ENCODE results near the gene FBXL19.
A peak's percentile ranks its signal among the peaks of the same experiment; 100 is the strongest.

Gene FBXL19

GRCh38 chr16:30924076-30924912, 922 bp downstream of the FBXL19 start:
- Histone ChIP-seq H3K36me3 (ENCODE audit: low read length) (no peaks in the 10 kb centered on the region), H3K4me3 (ENCODE audit: insufficient read depth, low read length, poor library complexity, severe bottlenecking) (peak overlapping the region; percentile 60), H3K9ac (ENCODE audit: low read length) (peak overlapping the region; percentile 66), H3K4me2 (ENCODE audit: low read depth, low read length, poor library complexity, severe bottlenecking) (peak overlapping the region; percentile 59), H3K9me2 (replicated peaks; ENCODE audit: insufficient read depth, low read length) (no peaks in the 10 kb centered on the region), H4K20me1 (ENCODE audit: low read depth, low read length) (no peaks in the 10 kb centered on the region), H3K9me3 (ENCODE audit: insufficient read depth, low read length) (no peaks in the 10 kb centered on the region), H2AFZ (ENCODE audit: low read depth, low read length, severe bottlenecking) (no peak overlapping the region), H3K79me2 (ENCODE audit: insufficient read depth, low read length) (no peaks in the 10 kb centered on the region), H3K27ac (ENCODE audit: low read depth, low read length) (no peak overlapping the region), H3K27me3 (ENCODE audit: low read length) (no peaks in the 10 kb centered on the region), H3F3A (ENCODE audit: insufficient read depth) (0 out of 2 replicates have a peak, but pooled peaks cover 3% of the 10 kb centered on the region)
- no peak for TF ChIP-seq EZH2phosphoT487 (conservative IDR thresholded peaks at IDR 0.05; ENCODE audit: low read length)
- TF ChIP-seq, protein P1, sequence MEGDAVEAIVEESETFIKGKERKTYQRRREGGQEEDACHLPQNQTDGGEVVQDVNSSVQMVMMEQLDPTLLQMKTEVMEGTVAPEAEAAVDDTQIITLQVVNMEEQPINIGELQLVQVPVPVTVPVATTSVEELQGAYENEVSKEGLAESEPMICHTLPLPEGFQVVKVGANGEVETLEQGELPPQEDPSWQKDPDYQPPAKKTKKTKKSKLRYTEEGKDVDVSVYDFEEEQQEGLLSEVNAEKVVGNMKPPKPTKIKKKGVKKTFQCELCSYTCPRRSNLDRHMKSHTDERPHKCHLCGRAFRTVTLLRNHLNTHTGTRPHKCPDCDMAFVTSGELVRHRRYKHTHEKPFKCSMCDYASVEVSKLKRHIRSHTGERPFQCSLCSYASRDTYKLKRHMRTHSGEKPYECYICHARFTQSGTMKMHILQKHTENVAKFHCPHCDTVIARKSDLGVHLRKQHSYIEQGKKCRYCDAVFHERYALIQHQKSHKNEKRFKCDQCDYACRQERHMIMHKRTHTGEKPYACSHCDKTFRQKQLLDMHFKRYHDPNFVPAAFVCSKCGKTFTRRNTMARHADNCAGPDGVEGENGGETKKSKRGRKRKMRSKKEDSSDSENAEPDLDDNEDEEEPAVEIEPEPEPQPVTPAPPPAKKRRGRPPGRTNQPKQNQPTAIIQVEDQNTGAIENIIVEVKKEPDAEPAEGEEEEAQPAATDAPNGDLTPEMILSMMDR (IDR thresholded peaks at IDR 0.05; ENCODE audit: insufficient read depth, low read length, poor library complexity, severe bottlenecking) = no peak

GRCh38 chr16:30924913-30925631, 1.7 kb downstream of the FBXL19 start:
- Histone ChIP-seq H3K27me3 (ENCODE audit: low read length) (no peaks in the 10 kb centered on the region), H3K9ac (ENCODE audit: low read length) (peak overlapping the region; percentile 66), H3K79me2 (ENCODE audit: insufficient read depth, low read length) (no peaks in the 10 kb centered on the region), H3K27ac (ENCODE audit: low read depth, low read length) (no peak overlapping the region), H3K4me3 (ENCODE audit: insufficient read depth, low read length, poor library complexity, severe bottlenecking) (no peak overlapping the region), H4K20me1 (ENCODE audit: low read depth, low read length) (no peaks in the 10 kb centered on the region), H3K36me3 (ENCODE audit: low read length) (no peaks in the 10 kb centered on the region), H2AFZ (ENCODE audit: low read depth, low read length, severe bottlenecking) (no peak overlapping the region), H3F3A (ENCODE audit: insufficient read depth) (0 out of 2 replicates have a peak, but pooled peaks cover 3% of the 10 kb centered on the region), H3K9me2 (replicated peaks; ENCODE audit: insufficient read depth, low read length) (no peaks in the 10 kb centered on the region), H3K9me3 (ENCODE audit: insufficient read depth, low read length) (no peaks in the 10 kb centered on the region), H3K4me2 (ENCODE audit: low read depth, low read length, poor library complexity, severe bottlenecking) (peak overlapping the region; percentile 59)
- TF ChIP-seq, protein P1 (IDR thresholded peaks at IDR 0.05; ENCODE audit: insufficient read depth, low read length, poor library complexity, severe bottlenecking) = no peak
- no peak for TF ChIP-seq EZH2phosphoT487 (conservative IDR thresholded peaks at IDR 0.05; ENCODE audit: low read length)

DNA sequence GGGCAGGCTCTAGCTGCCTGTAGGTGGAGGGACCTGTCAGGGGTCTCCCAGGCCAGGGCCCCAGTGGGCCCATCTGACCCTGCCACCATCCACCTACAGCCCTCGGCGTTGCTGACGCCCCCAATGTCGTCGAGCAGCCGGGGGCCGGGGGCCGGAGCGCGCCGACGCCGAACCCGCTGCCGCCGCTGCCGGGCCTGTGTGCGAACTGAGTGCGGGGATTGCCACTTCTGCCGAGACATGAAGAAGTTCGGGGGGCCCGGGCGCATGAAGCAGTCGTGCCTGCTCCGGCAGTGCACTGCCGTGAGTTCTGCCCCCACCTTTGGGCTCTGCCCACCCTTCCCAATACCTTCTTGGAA, 2.2 kb downstream of the FBXL19 start:
- no peaks in the 10 kb centered on the region for H4K20me1 ChIP-seq (ENCODE audit: low read depth, low read length)
- H3K79me2 ChIP-seq (ENCODE audit: insufficient read depth, low read length) = no peaks in the 10 kb centered on the region
- H3K4me2 ChIP-seq (ENCODE audit: low read depth, low read length, poor library complexity, severe bottlenecking) = no peak overlapping the region
- TF ChIP-seq EZH2phosphoT487 (conservative IDR thresholded peaks at IDR 0.05; ENCODE audit: low read length) = no peak
- TF ChIP-seq, protein P1 (IDR thresholded peaks at IDR 0.05; ENCODE audit: insufficient read depth, low read length, poor library complexity, severe bottlenecking) = no peak
- no peaks in the 10 kb centered on the region for H3K36me3 ChIP-seq (ENCODE audit: low read length)
- H3K9me3 ChIP-seq (ENCODE audit: insufficient read depth, low read length) = no peaks in the 10 kb centered on the region
- H3K27me3 ChIP-seq (ENCODE audit: low read length) = no peaks in the 10 kb centered on the region
- 0 out of 2 replicates have a peak, but pooled peaks cover 3% of the 10 kb centered on the region for H3F3A ChIP-seq (ENCODE audit: insufficient read depth)
- no peak overlapping the region for H2AFZ ChIP-seq (ENCODE audit: low read depth, low read length, severe bottlenecking)
- no peaks in the 10 kb centered on the region for H3K9me2 ChIP-seq (replicated peaks; ENCODE audit: insufficient read depth, low read length)
- no peak overlapping the region for H3K27ac ChIP-seq (ENCODE audit: low read depth, low read length)
- H3K4me3 ChIP-seq (ENCODE audit: insufficient read depth, low read length, poor library complexity, severe bottlenecking) = no peak overlapping the region
- H3K9ac ChIP-seq (ENCODE audit: low read length) = no peak overlapping the region

All from SU-DHL-6 (cell line).